ENCODE results near the gene PXDN. TPM values are rescaled to one million over a fixed set of nuclear protein-coding genes. Genes with fewer than 3 reads are reported as not detected.

PXDN gene
- total and polyA plus RNA-seq, 2 of the 4 experiments (the other 2 are of a cell fraction), result 153 to 332 TPM

DNA sequence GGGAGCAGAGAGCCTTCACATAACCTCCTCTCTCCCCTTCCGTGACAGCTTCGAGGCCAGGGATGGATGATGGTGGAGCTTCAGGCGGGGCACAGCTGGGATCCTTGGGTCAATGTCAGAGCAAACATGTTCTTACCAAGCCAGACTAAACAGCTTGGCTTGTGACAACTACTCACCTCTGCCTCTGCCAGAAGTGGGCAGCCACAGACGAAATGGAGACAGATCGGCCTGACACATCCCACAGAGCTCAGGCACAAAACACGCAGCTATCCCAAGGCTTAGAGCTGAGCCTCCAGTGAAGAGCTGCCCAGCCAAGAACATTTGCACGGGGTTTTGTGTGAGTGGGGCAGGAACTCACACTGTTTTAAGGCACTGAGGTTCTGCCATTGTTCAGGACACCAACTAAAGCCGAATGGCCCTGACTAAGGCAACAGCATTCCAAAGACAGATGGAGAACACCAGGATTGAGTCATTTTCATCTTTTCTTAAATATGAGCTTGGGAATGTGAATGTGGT, 12.8 kb downstream of the PXDN start:
- Histone ChIP-seq H4K91ac (ENCODE audit: insufficient read depth, low read depth, low read length) (peak overlapping the region; percentile 91), H3K23ac (ENCODE audit: low read depth, low read length) (peak overlapping the region; percentile 93), H2BK120ac (ENCODE audit: low read depth, low read length) (peak overlapping the region; percentile 93), H2AFZ (replicated peaks; ENCODE audit: low read length, poor library complexity) (peak overlapping the region; percentile 26), H3K27ac (ENCODE audit: insufficient read depth, low read length) (peak overlapping the region; percentile 99), H3K4ac (ENCODE audit: low read depth, low read length) (peak overlapping the region; percentile 98), H3K4me2 (ENCODE audit: low read depth, low read length) (peak overlapping the region; percentile 60), H3K79me1 (ENCODE audit: low read depth in 1 of 2, low read length in 2 of 2) (peaks cover 8 to 49% of the 10 kb centered on the region in 2 experiments; a peak in 3 of 4 replicates), H3K56ac (ENCODE audit: extremely low read depth, insufficient read depth, low read length) (peak overlapping the region; percentile 80), H3K18ac (ENCODE audit: low read depth, low read length) (peak overlapping the region; percentile 86), H3K4me3 (ENCODE audit: insufficient read depth, low read depth, low read length) (no peak overlapping the region), H3K9me1 (ENCODE audit: insufficient read depth, low read length) (peaks cover 27% of the 10 kb centered on the region), H2AK9ac (replicated peaks; ENCODE audit: low read depth, low read length, poor library complexity) (peak overlapping the region; percentile 65), H2BK5ac (ENCODE audit: low read depth, low read length, poor library complexity, severe bottlenecking) (peak overlapping the region; percentile 94), H2BK15ac (ENCODE audit: low read depth, low read length) (peak overlapping the region; percentile 10; the same call in 2 of the 3 replicates), H3K4me1 (ENCODE audit: control insufficient read depth, insufficient read depth, low read length) (peaks cover 39% of the 10 kb centered on the region), H3K14ac (replicated peaks; ENCODE audit: low read depth, low read length) (peak overlapping the region; percentile 78), H3K27me3 (ENCODE audit: control insufficient read depth, insufficient read depth, low read length) (no peaks in the 10 kb centered on the region), H4K20me1 (ENCODE audit: insufficient read depth, low read length) (peaks cover 73% of the 10 kb centered on the region), H2AK5ac (ENCODE audit: low read depth, low read length) (peak overlapping the region; percentile 85), H2BK20ac (ENCODE audit: low read depth, low read length) (peak overlapping the region; percentile 90), H3K9ac (ENCODE audit: low read depth, low read length) (peak overlapping the region; percentile 23), H3K9me3 (ENCODE audit: control insufficient read depth, insufficient read depth, low read length) (peaks cover 3% of the 10 kb centered on the region; the same call in 1 of the 2 replicates), H4K5ac (ENCODE audit: low read depth, low read length) (peak overlapping the region; percentile 84), H4K8ac (ENCODE audit: low read depth in 2 of 2, low read length in 2 of 2) (peak overlapping the region; percentile 13 to 59), H3K36me3 (ENCODE audit: control insufficient read depth, insufficient read depth, low read length) (peaks cover 3% of the 10 kb centered on the region; the same call in 1 of the 2 replicates)
- no TSS peak for BruUV-seq (replicated peaks)
- ChIA-PET CTCF (interaction anchor here (0.6 to 2.4 kb wide), 8 partner anchors 11 to 130 kb away, joined by 3 to 7 read pairs (median 3); no protein-coding TSS in a partner anchor), POLR2A (ENCODE audit: unreplicated experiment) (interaction anchor here (0.6 kb wide), 1 partner anchor 8 kb away, joined by 3 read pairs; no protein-coding TSS in a partner anchor)
- ATAC-seq (ENCODE audit: low read depth), result peak; percentile 16
- no CpG with 5 or more reads among the region's 8 CpGs for WGBS, 2 experiments (ENCODE audit: extremely low coverage in 2 of 2, insufficient read length in 1 of 2)
- peak; percentile 86 for DNase-seq
- dilution Hi-C loops (cut with HindIII; ENCODE audit: low sequenced_read_pairs, unreplicated experiment) (no loop called here), intact Hi-C loops (cut with micrococcal nuclease) (no loop called here), in situ Hi-C loops (cut with MboI; ENCODE audit: low sequenced_read_pairs) (no loop called here)
- no peak for TF ChIP-seq SMC3 (IDR thresholded peaks at IDR 0.05; ENCODE audit: low read depth, low read length)
- peak; percentile 67; the same call in 1 of the 2 replicates for TF ChIP-seq CHD1 (IDR thresholded peaks at IDR 0.05; ENCODE audit: low read depth, low read length)
- TF ChIP-seq POLR2A (IDR thresholded peaks at IDR 0.05; ENCODE audit: low read depth, low read length), result peak; percentile 56
- TF ChIP-seq FOS (IDR thresholded peaks at IDR 0.05; ENCODE audit: low read depth, low read length), result peak; percentile 67
- TF ChIP-seq BHLHE40 (IDR thresholded peaks at IDR 0.05; ENCODE audit: low read depth, low read length), result no peak
- TF ChIP-seq MAZ (IDR thresholded peaks at IDR 0.05; ENCODE audit: borderline replicate concordance, low read depth, low read length), result peak; percentile 39; the same call in 1 of the 2 replicates
- TF ChIP-seq RFX5 (IDR thresholded peaks at IDR 0.05; ENCODE audit: low read depth, low read length), result no peak
